ENCODE data around the gene TEKT2.

Gene TEKT2

DNA sequence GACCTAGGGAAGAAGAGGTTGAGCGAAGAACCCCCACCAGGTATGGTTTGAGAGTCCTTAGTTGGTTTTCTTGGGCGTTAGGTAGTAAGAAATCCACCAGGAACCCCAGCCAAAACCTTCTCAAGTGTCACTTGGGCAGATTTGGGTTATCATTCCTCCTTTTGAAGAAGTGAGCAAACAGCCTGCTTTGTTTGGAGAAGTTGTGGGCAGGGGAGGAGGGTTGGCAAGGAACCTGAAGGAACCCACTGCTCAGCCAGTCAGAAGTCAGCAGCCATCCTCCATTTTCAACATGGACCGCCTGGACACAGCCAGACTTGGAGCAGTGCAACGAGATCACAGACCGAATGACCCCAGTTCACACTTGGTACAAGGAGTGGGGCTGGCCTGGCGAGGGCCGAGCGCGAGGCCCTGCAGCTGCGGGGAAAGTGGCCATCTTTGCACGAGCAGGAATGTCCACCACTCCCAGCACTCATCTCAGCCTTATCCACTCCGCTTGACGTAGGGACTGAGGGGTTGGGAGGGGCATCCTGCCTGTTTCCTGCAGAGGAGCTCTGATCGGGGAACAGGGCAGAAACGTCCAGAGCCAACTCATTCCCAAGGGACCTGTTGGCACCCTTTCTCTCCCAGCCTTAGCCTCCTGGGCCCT is 12.0 kb downstream of the TEKT2 start:
- no peak for DNase-seq (ENCODE audit: low read depth)
- TF ChIP-seq, protein P1, sequence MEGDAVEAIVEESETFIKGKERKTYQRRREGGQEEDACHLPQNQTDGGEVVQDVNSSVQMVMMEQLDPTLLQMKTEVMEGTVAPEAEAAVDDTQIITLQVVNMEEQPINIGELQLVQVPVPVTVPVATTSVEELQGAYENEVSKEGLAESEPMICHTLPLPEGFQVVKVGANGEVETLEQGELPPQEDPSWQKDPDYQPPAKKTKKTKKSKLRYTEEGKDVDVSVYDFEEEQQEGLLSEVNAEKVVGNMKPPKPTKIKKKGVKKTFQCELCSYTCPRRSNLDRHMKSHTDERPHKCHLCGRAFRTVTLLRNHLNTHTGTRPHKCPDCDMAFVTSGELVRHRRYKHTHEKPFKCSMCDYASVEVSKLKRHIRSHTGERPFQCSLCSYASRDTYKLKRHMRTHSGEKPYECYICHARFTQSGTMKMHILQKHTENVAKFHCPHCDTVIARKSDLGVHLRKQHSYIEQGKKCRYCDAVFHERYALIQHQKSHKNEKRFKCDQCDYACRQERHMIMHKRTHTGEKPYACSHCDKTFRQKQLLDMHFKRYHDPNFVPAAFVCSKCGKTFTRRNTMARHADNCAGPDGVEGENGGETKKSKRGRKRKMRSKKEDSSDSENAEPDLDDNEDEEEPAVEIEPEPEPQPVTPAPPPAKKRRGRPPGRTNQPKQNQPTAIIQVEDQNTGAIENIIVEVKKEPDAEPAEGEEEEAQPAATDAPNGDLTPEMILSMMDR (IDR thresholded peaks at IDR 0.05; ENCODE audit: insufficient read depth, low read depth, low read length, missing control alignments) = no peak
- no peak overlapping the region for H3K4me3 ChIP-seq (ENCODE audit: low read depth, low read length)

DNA sequence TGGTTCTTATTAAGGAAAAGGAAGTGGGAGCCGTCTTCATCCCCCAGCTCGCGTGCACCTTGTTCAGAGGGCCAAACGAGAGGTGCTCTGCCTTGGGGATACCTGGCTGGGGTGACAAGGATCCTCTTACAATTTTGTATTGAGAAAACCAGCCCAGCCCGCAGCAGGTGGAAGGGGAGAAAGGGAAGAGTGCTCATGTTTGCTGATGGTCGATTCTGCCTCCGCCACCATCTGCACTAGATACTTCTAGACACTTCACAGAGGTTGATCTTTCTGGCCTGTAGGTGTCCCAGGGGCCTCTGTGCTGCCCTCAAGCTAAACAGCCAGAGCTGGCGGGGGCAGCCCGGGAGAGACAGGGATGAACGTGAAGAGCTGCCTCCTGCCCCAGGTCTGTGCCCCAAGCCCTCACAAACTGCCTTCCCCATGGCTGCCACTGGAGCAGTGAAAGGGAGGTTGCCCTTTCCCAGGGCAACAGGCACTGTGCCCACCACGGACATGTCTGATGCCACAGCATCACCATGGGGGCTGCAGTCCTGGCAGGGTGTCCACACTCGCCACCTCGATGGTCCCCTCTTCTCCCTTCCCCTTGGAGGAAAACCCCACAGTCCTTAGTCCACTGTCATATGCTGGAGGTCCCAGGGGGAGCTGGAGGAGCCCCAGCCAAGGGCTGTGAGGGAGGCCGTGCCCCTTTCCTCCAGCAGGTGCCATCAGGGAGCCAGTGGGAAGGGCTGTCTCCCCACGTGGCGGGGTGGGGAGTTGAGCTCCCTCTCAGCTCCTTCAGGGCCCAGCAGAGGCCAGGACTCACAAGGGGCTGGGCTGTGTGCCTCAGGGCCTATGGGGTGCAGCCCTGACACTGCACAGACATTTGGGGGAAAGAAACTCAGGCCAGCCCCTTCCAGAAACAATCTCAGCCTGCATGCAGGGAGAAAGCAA is 12.9 kb downstream of the TEKT2 start:
- no peak overlapping the region for H3K4me3 ChIP-seq (ENCODE audit: low read depth, low read length)
- DNase-seq (ENCODE audit: low read depth) = no peak
- TF ChIP-seq, protein P1 (IDR thresholded peaks at IDR 0.05; ENCODE audit: insufficient read depth, low read depth, low read length, missing control alignments) = peak; percentile 8

DNA sequence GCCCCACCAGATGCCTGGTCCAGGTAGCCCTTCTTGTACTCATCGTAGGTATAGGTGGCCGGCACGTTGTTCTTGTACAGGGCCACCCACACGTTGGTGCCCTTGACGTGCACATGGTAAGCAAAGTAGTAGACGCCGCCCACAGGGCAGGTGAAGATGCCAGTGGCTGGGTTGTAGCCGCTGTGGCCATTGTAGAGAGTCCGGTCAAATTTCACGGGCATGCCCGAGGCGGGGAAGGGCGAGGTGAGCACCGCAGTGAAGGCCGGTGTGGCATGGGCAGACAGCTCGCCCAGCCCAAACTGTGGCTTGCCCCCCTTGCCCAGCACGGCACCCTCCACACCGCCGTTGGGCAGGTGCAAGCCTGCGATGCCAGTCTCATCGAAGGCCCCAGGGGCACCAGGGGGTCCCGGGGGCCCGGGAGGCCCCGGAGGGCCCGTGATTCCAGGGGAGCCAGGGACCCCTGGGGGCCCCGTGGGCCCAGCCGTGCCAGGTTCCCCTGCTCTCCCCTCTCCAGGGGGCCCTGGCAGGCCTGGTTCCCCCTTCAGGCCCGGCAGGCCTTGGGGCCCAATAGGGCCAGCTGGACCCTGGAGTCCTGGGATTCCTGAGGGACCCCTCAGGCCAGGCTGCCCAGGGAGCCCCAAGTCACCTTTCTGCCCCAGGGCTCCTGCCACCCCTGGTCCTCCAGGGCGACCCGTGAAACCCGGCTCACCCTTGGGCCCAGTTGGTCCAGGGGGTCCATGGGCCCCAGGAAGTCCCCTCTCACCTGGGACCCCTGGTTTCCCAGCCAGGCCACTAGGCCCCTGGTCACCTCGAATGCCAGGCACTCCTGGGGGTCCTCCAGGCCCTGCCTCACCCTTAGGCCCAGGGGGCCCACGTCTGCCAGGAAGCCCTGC is 14.0 kb downstream of the TEKT2 start:
- DNase-seq (ENCODE audit: low read depth) = no peak
- H3K4me3 ChIP-seq (ENCODE audit: low read depth, low read length) = no peak overlapping the region
- TF ChIP-seq, protein P1 (IDR thresholded peaks at IDR 0.05; ENCODE audit: insufficient read depth, low read depth, low read length, missing control alignments) = no peak

DNA sequence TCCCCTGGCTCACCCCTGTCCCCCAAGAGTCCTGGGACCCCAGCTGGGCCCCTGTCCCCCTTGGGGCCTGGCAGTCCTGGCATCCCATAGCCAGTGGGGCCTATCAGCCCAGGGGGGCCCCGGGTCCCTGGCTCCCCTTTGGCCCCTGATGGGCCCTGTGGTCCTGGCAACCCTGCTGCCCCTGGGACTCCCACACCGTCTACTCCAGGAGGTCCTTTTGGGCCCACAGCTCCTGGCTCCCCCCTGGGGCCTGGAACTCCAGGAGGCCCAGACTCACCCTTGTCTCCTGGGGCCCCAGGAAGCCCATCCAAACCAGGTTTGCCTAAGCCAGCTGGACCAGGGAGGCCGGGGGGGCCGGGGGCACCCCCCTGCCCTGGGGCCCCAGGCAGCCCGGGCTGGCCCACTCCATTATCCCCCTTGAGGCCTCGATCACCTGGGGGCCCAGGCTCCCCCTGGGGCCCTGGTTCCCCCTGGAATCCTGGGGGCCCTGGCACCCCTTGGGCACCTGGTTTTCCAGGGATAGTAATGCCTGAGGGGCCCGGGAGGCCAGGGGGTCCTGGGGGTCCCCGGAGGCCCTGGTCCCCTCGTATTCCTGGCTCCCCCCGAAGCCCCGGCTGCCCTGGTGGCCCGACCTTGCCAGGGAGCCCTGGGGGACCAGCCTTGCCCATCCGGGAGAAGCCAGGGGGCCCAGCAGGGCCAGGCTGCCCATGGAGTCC is 14.9 kb downstream of the TEKT2 start:
- no peak for DNase-seq (ENCODE audit: low read depth)
- TF ChIP-seq, protein P1 (IDR thresholded peaks at IDR 0.05; ENCODE audit: insufficient read depth, low read depth, low read length, missing control alignments) = no peak
- no peak overlapping the region for H3K4me3 ChIP-seq (ENCODE audit: low read depth, low read length)

DNA sequence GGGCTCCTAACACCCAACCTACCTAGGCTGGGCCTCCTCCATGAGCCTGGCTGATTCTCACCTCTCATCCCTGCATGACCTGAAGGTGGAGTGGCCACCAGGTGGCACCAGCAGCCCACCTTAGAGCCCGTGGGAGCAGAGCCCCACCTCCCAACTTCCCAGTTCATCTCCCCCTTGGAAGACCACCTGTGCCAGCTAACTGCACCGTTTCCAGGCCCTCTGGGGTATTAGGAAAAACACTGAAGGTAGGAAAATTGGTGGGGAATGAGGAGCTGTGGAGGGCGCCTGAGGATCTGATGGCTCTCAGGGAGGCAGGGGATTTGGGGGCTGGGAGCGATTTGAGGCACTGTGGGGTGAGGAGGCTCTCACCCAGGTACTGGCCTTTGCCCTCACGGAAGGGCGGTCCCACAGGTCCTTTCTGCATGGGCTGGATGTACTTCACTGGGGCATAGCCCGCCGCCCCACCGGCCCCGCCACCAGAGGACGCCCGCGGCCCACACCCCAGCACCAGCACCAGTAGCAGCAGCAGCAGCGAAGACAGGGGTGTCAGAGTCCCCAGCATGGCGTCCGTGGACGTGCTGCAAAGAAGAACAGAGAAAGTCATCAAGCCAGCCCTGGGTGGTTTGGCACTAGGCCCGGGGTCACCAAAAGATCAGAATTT is 15.9 kb downstream of the TEKT2 start:
- no peak overlapping the region for H3K4me3 ChIP-seq (ENCODE audit: low read depth, low read length)
- TF ChIP-seq, protein P1 (IDR thresholded peaks at IDR 0.05; ENCODE audit: insufficient read depth, low read depth, low read length, missing control alignments) = peak; percentile 86
- DNase-seq (ENCODE audit: low read depth) = peak; percentile 79
